GM18519 (cell line): ENCODE measurements around the gene SCMH1.
"Not testable (repeated sequence)": the region's sequence is repeated elsewhere in the genome, so short reads cannot be mapped to it uniquely, and the experiment has no call there.

Experiments
- ATAC-seq: cut with Tn5 transposase; IDR thresholded peaks from one replicate; pipeline ENCODE4 v1.9.1; 2021; ENCODE audit warnings: mild to moderate bottlenecking, moderate library complexity; ENCODE audit not compliant: unreplicated experiment, low FRiP score

Gene SCMH1

DNA sequence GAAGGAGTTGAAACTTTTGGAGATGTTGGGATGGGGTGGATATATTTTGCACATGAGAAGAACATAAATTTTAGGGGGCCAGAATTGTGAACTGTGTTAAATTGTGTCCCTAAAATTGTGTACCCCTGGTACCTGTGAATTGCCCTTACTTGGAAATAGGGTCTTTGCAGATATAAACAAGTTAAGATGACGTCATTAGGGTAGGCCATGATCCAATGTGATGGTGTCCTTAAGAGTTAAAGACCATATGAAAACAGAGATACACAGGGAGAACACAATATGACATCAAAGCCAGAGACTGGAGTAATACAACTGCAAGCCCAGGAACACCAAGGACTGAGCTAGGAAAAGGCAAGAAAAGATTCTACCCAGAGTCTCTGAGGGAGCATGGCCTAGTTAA lies 24.0 kb downstream of the SCMH1 start:
- no peak for ATAC-seq

DNA sequence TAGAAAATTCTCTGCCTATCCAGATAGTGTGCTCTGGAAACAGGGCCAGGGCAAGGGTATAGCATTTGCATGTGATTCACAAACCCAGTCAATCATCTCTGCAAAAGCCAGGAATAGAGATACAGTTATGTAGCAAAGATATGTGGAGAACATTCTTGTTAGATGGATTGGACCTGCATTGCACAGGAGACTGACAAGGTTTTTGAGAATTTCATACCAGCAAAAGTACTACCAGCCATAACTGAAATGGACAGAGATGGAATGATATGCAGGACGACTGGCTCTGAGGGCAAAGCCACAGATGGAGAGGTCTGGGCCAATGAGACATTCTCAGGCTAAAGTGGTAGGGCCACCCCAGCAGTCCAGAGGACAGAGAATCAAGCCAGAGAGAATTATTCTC lies 24.7 kb downstream of the SCMH1 start:
- ATAC-seq: no peak

DNA sequence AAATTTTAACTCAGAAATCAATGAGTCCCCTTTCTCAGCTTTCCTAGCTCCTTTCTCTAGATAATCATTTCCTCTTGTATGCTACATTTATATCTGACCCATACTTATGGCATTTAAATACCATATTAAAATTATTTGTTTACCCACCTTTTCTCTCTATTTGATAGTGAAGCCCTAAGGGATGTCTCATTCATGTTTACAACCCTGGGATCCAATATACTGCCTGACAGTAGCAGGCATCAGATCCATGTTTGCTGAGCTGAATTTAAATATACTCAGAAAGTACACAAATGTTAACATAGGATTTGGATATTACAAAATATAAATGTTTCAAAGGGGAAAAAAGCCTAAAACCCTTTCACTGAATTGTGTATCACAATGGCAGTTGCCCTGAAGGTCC lies 26.5 kb downstream of the SCMH1 start:
- ATAC-seq: no peak

DNA sequence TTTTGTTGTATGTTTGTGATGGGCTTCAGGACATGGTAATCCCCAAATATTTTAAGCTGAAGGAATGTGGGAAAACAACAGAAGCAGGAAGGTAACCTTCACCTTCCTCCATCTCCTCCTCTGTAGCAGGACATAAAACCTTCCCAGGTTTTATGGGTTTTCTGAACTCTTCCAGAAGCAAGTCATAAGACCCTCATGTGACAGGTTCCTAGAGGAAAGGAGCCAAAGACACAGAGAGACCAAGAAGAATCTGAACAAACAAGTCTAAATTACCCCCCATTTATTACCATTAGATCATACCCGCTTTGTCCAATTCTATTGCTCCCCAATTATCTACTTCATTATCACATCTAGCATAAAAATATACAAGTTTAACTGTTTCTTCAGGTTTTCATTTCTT lies 28.8 kb downstream of the SCMH1 start:
- ATAC-seq: no peak

DNA sequence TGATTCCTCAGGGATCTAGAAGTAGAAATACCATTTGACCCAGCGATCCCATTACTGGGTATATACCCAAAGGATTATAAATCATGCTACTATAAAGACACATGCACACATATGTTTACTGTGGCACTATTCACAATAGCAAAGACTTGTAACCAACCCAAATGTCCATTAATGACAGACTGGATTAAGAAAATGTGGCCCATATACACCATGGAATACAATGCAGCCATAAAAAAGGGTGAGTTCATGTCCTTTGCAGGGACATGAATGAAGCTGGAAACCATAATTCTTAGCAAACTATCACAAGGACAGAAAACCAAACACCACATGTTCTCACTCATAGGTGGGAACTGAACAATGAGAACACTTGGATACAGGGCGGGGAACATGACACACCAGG lies 30.5 kb downstream of the SCMH1 start:
- not testable (repeated sequence) for ATAC-seq

DNA sequence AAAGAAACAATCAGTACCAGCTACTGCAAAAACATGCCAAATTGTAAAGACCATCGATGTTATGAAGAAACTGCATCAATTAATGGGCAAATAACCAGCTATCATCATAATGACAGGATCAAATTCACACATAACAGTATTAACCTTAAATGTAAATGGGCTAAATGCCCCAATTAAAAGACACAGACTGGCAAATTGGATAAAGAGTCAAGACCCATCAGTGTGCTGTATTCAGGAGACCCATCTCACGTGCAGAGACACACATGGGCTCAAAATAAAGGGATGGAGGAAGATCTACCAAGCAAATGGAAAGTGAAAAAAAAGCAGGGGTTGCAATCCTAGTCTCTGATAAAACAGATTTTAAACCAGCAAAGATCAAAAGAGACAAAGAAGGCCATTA lies 35.1 kb downstream of the SCMH1 start:
- ATAC-seq: not testable (repeated sequence)

DNA sequence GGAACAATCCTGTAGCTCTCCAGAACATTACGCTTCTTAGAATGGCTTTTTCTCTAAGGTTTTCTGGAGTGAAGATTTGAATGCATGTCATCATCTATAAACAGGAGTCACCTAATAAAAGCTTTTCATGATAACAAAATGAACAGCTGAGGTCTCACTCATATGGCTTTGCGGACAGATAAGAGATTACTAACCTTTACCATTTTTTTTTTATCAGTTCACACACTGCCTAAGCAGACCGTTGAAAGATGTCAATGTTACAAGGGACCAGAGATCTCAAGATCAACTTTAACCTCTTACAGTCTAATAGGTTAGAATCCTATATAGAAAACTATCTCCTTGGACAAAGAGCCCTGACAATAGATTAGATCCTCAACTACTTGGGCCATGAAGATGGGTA lies 41.4 kb downstream of the SCMH1 start:
- no peak for ATAC-seq

DNA sequence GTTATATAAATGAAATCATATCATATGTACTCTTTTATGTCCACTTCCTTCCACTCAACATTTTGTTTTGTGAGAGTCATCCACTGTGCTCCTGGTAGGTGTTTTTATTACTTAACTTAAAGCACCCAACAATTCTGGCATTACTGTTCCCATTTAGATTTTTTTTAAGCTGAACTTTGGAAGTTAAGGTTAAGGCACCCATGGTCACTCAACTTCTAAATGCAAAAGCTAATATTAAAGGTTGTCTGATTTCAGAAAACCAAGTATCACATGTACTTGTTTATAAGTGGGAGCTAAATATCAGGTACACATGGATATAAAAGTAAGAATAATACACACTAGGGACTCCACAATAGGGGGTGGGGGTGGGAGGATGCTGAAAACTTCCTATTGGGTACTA lies 42.7 kb downstream of the SCMH1 start:
- no peak for ATAC-seq

DNA sequence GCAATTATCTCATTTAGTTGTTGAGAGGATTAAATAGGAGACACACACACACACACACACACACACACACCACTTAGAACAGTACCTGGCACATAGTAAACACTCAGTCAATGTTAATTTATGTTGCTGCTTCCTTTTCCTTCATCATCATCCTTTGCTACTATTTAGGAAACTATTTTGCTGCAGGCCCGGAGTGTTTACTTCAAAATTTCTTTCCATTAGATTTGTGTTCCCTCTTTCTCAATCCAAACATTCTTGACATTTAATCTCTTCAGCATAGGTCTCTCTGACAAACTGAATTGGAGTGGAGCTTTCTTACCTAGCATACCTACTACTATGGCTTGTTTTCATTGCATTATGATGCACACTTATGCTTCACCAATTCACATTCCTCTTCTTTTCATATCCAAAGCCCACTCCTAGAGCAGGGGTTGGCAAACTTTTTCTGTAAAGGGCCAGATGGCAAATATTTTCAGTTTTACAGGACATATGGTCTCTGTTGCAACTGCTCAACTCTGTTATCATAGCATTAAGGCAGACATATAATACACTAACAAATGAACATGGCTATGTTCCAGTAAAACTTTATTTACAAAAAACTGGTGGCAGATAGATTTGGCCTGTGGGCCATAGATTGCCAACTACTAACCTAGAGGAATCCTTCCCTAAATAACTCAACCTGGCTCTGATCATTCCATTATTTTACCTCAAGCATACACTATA lies 49.5 kb downstream of the SCMH1 start:
- no peak for ATAC-seq

DNA sequence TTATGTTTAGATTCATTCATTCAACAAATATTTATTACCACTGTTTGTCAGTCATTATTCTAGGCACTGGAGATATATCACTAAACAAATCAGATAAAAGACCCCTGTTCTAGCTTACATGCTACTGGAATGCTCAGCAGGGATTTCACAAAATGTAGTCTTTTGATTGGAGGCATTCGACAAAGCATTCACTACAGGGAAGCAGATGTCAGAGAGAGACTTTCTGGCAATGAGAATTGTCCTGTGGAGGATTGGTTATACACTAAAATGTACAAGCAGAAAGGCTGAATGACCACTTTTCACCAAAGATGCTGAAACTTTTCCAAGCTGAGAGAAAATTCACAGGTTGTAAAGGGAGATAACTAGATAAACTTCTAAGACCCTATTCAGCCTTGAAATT lies 57.7 kb downstream of the SCMH1 start:
- no peak for ATAC-seq

DNA sequence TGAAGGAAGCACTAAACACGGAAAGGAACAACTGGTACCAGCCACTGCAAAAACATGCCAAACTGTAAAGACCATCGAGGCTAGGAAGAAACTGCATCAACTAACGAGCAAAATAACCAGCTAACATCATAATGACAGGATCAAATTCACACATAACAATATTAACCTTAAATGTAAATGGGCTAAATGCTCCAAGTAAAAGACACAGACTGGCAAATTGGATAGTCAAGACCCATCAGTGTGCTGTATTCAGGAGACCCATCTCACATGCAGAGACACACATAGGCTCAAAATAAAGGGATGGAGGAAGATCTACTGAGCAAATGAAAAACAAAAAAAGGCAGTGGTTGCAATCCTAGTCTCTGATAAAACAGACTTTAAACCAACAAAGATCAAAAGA lies 63.9 kb downstream of the SCMH1 start:
- ATAC-seq: not testable (repeated sequence)

DNA sequence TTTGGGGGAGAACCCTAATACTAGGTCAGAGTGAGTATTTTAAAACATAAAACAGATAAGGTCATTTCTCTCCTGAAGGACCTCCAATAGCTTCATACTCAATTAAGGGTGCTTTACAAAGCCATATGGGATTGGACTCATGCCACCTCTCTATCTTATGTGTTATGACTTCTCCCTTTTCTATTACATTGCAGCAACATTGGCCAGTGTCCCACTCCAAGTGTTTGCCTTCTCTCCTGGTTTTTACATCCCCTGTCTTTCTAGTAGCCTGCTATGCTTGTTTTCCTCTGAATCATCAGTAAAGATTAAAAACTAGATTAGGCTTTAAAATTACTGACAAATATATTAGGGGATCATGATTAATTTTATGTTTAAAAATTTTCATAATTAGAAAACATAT lies 66.6 kb downstream of the SCMH1 start:
- ATAC-seq: no peak

DNA sequence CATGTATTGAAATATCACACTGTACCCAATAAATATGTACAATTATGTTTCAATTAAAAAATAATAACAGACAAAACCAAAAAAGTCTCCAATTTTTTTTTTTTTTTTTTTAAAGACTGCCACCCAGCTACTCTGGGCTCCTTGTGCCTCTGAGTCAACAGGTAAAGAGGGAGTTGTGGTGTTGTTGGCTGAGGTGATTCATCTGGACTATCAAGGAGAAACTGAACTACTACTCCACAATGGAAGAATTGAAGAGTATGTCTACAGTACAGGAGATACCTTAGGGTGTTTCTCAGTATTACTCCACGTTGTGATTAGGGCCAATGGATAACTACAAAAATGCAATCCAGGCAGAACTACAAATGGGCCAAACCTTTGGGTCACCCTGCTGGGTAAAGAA lies 67.9 kb downstream of the SCMH1 start:
- ATAC-seq: no peak

DNA sequence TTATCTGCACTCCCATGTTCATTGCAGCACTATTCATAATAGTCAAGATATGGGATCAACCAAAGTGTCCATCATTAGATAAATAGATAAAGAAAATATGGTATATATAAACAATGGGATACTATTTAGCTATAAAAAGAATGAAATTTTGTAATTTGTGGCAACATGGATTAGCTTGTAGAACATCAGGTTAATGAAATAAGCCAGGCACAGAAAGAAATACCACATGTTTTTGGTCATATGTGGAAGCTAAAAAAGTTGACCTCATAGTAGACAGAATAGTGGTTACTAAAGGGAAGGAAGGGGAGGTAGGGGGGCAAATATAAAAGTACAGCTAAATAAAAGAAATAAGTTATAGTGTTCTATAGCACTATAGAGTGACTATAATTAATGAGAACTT lies 68.5 kb downstream of the SCMH1 start:
- ATAC-seq: no peak

DNA sequence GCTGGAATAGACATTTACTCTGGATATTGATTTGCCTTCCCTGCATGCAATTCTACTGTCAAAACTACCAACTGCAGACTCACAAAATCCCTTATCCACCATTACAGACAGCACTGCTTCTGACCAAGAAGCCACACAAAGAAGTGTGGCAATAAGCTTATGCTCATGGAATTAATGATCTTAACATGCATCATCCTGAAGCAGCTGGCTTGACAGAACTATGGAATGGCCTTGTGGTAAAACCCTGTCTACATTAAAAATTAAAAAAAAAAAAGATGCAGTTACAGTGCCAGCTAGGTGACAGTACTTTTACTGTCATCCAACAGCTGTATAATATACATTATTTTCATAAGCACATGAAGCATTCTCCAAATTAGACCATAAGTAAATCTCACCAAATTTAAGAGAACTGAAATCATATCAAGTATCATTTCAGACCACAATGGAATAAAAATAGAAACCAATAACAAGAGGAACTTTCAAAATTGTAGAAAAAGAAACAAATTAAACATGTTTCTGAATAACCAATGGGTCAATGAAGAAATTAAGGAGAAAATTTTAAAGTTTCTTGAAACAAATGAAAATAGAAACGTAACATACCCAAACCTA lies 70.7 kb downstream of the SCMH1 start:
- no peak for ATAC-seq

DNA sequence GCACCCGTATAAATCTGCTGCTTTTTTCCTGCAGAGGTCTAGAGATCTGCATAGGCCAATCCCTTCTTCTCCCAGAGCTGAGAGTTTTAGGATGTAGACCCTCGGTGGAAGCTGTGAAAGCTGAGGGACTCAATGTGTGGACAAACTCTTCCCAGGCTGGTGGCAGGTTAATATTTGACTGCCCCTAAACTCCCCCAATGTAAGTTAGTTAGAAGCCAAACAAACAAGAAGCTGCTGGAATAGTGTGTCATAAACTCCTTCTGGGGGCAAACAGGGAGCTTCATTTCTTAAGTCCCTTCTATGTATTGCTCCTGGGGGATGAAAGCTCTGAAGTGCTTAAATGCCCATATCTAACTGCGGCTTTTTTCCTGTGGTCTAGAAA lies 72.3 kb downstream of the SCMH1 start:
- ATAC-seq: no peak

DNA sequence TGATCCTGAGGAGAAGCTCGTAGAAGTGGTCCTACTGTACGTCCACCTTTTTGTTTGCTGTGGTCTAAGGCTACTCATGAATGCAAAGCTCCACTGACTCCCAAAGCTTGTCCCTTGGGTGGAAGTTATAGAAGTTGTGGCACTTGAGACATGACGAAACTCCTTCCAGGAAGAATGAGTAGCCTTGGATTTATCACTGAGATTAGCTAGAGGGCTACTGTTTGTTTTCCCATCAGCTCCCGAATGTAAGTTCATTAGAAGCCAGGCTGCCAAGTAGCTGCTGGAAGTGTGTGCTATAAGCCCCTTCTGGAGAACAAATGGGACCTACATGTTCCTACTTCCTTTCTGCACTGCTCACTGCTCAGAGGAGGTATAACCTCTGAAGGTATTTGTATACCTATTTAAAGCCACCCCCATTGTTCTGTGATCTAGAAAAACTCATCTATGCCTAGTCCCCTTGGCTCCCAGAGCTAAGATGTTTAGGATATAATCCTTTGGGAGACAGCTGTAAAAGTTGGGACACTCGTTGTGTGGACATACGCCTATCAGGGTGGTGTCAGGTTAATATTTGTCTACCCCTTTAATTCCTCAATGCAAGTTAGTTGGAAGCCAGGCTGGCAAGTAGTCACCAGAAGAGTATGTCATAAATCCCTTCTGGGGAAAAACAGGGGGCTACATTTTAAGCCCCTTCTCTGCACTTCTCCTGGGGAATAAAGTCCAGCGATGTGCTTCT lies 72.9 kb downstream of the SCMH1 start:
- no peak for ATAC-seq

DNA sequence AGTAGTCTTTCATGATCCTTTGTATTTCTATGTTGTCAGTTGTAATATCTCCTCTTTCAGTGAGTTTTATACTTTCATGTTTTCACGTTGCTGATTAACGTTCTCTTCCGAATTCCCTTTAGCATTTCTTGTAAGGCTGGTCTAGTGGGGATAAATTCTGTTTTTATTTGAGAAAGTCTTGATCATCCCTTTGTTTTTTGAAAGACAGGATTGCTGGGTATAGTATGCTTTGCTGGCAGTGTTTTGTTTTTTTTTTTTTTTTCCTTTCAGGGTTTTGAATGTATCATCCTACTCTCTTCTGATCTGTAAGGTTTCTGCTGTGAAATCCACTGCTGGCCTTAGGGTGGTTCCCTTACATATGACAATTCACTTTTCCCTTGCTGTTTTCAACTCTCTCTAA lies 74.4 kb downstream of the SCMH1 start:
- ATAC-seq: no peak

DNA sequence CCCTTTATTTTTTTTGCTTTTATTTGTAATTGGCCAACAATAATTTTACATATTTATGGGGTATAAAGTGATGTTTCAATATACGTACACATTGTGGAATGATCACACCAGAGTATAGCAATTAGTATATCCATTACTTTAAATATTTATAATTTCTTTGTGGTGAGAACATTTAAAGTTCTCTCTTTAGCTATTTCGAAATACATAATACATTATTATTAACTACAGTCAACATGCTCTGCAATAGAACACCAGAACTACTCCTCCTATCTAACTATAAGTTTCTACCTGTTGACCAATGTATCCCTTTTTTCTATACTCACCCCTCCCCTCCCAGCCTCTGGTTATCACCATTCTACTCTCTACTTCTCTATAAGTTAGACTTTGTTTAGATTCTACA lies 77.4 kb downstream of the SCMH1 start:
- ATAC-seq: no peak

DNA sequence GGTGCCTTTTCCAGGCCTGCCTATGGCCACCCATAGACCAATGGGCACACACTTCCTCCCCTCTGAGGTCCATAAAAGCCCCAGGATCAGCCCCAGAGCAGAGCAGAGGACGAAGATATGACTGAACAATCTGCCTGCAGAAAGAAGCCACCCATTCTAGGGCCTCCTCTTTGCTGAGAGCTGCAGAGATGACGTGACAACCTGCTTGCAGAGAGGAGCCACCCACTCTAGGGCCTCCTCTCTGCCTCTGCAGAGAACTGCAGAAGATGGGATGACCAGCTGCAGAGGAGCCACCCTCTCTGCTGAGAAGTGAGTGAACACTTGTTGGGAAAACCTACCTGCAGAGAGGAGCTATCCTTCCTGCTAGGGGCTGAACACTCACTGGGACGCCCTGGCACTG lies 79.7 kb downstream of the SCMH1 start:
- no peak for ATAC-seq

DNA sequence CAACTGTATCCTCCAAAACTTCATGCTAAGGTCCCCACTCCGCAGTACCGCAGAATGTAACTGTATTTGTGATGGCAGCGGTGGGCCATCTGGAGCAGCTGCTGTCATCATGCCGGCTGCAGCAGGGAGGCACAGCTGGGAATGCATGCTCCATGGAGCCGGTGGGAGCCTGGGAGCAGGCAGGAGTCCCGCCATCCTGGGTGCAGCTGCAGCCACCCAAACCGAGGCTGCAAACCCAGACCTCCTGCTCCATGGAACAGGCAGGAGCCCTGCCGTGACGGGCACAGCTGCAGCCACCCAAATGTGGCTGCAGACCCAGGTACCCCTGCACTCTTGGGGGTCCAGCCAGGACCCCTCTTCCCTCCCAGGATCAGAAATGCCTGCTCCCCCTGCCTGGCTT lies 80.3 kb downstream of the SCMH1 start:
- no peak for ATAC-seq

DNA sequence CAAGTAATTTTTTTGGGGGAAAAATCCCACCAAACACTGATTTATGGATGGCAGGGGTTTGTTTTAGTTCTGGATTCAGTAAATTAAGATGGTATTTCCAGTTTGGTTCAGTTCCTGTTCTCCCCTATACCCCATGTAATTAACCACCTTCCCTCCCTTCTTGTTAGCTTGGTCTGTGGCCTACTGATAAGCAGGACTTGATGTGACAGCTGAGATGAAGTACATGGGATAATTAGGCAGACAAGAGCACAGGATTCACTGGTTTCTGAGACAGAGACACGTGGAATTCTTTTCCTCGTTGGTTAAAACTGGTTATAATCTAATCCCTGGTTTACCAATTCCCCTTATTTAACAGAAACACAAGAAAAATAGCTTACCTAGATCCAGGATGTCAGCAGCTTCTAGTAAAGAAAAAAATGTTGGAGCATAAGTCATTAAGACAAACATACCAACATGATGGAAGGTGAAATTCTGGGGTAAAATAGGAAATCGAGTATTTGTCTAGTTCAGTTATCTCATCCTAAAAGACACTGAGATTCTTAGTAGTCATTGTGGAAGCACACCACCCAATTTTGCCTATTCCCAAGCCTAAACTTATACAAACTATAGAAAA lies 81.5 kb downstream of the SCMH1 start:
- ATAC-seq: no peak
